ENCODE data around the gene SHB.
A peak's percentile ranks its signal among the peaks of the same experiment; 100 is the strongest.

SHB gene

GRCh38 chr9:37943345-37944265 lies 125.4 kb downstream of the SHB start:
- Histone ChIP-seq H3K9me3 (ENCODE audit: control insufficient read depth, insufficient read depth, low read length) (no peaks in the 10 kb centered on the region), H3K27ac (ENCODE audit: low read depth, low read length) (no peak overlapping the region), H3K4me1 (ENCODE audit: control insufficient read depth, insufficient read depth, low read length) (peaks cover 15% of the 10 kb centered on the region; the same call in 1 of the 2 replicates), H3K9ac (ENCODE audit: low read depth, low read length) (no peak overlapping the region), H3K36me3 (ENCODE audit: control insufficient read depth, insufficient read depth, low read length) (peaks cover 26% of the 10 kb centered on the region), H3K27me3 (ENCODE audit: control insufficient read depth, insufficient read depth, low read length) (no peaks in the 10 kb centered on the region), H3K4me3 (ENCODE audit: low read depth, low read length) (no peak overlapping the region)

GRCh38 chr9:37942621-37943344 lies 126.2 kb downstream of the SHB start:
- no peak overlapping the region for H3K4me3 ChIP-seq (ENCODE audit: low read depth, low read length)
- peaks cover 18% of the 10 kb centered on the region for H3K36me3 ChIP-seq (ENCODE audit: control insufficient read depth, insufficient read depth, low read length)
- H3K9ac ChIP-seq (ENCODE audit: low read depth, low read length): no peak overlapping the region
- no peaks in the 10 kb centered on the region for H3K27me3 ChIP-seq (ENCODE audit: control insufficient read depth, insufficient read depth, low read length)
- peaks cover 15% of the 10 kb centered on the region; the same call in 1 of the 2 replicates for H3K4me1 ChIP-seq (ENCODE audit: control insufficient read depth, insufficient read depth, low read length)
- H3K27ac ChIP-seq (ENCODE audit: low read depth, low read length): no peak overlapping the region
- no peaks in the 10 kb centered on the region for H3K9me3 ChIP-seq (ENCODE audit: control insufficient read depth, insufficient read depth, low read length)

GRCh38 chr9:37941253-37941652 lies 127.8 kb downstream of the SHB start:
- H3K4me3 ChIP-seq (ENCODE audit: low read depth, low read length): no peak overlapping the region
- H3K27me3 ChIP-seq (ENCODE audit: control insufficient read depth, insufficient read depth, low read length): no peaks in the 10 kb centered on the region
- peaks cover 15% of the 10 kb centered on the region; the same call in 1 of the 2 replicates for H3K4me1 ChIP-seq (ENCODE audit: control insufficient read depth, insufficient read depth, low read length)
- no peak overlapping the region for H3K27ac ChIP-seq (ENCODE audit: low read depth, low read length)
- no peak overlapping the region for H3K9ac ChIP-seq (ENCODE audit: low read depth, low read length)
- peaks cover 5% of the 10 kb centered on the region; the same call in 1 of the 2 replicates for H3K36me3 ChIP-seq (ENCODE audit: control insufficient read depth, insufficient read depth, low read length)
- no peaks in the 10 kb centered on the region for H3K9me3 ChIP-seq (ENCODE audit: control insufficient read depth, insufficient read depth, low read length)

GRCh38 chr9:37939575-37940095 lies 129.4 kb downstream of the SHB start:
- Histone ChIP-seq H3K9me3 (ENCODE audit: control insufficient read depth, insufficient read depth, low read length) (no peaks in the 10 kb centered on the region), H3K27ac (ENCODE audit: low read depth, low read length) (no peak overlapping the region), H3K4me3 (ENCODE audit: low read depth, low read length) (no peak overlapping the region), H3K4me1 (ENCODE audit: control insufficient read depth, insufficient read depth, low read length) (peaks cover 8% of the 10 kb centered on the region; the same call in 1 of the 2 replicates), H3K9ac (ENCODE audit: low read depth, low read length) (no peak overlapping the region), H3K36me3 (ENCODE audit: control insufficient read depth, insufficient read depth, low read length) (no peaks in the 10 kb centered on the region), H3K27me3 (ENCODE audit: control insufficient read depth, insufficient read depth, low read length) (no peaks in the 10 kb centered on the region)

- Histone ChIP-seq H3K36me3 (ENCODE audit: control insufficient read depth, insufficient read depth, low read length) (no peaks in the 10 kb centered on the region), H3K4me3 (ENCODE audit: low read depth, low read length) (no peak overlapping the region), H3K9me3 (ENCODE audit: control insufficient read depth, insufficient read depth, low read length) (no peaks in the 10 kb centered on the region), H3K27me3 (ENCODE audit: control insufficient read depth, insufficient read depth, low read length) (no peaks in the 10 kb centered on the region), H3K27ac (ENCODE audit: low read depth, low read length) (peak overlapping the region; percentile 50), H3K9ac (ENCODE audit: low read depth, low read length) (no peak overlapping the region), H3K4me1 (ENCODE audit: control insufficient read depth, insufficient read depth, low read length) (peaks cover 3% of the 10 kb centered on the region; the same call in 1 of the 2 replicates)
These were observed 130.7 kb downstream of the SHB start for GRCh38 chr9:37938121-37938891.

GRCh38 chr9:37937366-37937765 lies 131.7 kb downstream of the SHB start:
- Histone ChIP-seq H3K4me3 (ENCODE audit: low read depth, low read length) (no peak overlapping the region), H3K27me3 (ENCODE audit: control insufficient read depth, insufficient read depth, low read length) (no peaks in the 10 kb centered on the region), H3K36me3 (ENCODE audit: control insufficient read depth, insufficient read depth, low read length) (no peaks in the 10 kb centered on the region), H3K9me3 (ENCODE audit: control insufficient read depth, insufficient read depth, low read length) (no peaks in the 10 kb centered on the region), H3K4me1 (ENCODE audit: control insufficient read depth, insufficient read depth, low read length) (no peaks in the 10 kb centered on the region), H3K27ac (ENCODE audit: low read depth, low read length) (no peak overlapping the region), H3K9ac (ENCODE audit: low read depth, low read length) (no peak overlapping the region)

GRCh38 chr9:37936965-37937364 lies 132.1 kb downstream of the SHB start:
- H3K27me3 ChIP-seq (ENCODE audit: control insufficient read depth, insufficient read depth, low read length): no peaks in the 10 kb centered on the region
- no peak overlapping the region for H3K4me3 ChIP-seq (ENCODE audit: low read depth, low read length)
- H3K27ac ChIP-seq (ENCODE audit: low read depth, low read length): no peak overlapping the region
- H3K9ac ChIP-seq (ENCODE audit: low read depth, low read length): no peak overlapping the region
- no peaks in the 10 kb centered on the region for H3K9me3 ChIP-seq (ENCODE audit: control insufficient read depth, insufficient read depth, low read length)
- no peaks in the 10 kb centered on the region for H3K36me3 ChIP-seq (ENCODE audit: control insufficient read depth, insufficient read depth, low read length)
- H3K4me1 ChIP-seq (ENCODE audit: control insufficient read depth, insufficient read depth, low read length): no peaks in the 10 kb centered on the region

- H3K4me1 ChIP-seq (ENCODE audit: control insufficient read depth, insufficient read depth, low read length): no peaks in the 10 kb centered on the region
- H3K36me3 ChIP-seq (ENCODE audit: control insufficient read depth, insufficient read depth, low read length): no peaks in the 10 kb centered on the region
- no peak overlapping the region for H3K9ac ChIP-seq (ENCODE audit: low read depth, low read length)
- H3K4me3 ChIP-seq (ENCODE audit: low read depth, low read length): no peak overlapping the region
- no peaks in the 10 kb centered on the region for H3K9me3 ChIP-seq (ENCODE audit: control insufficient read depth, insufficient read depth, low read length)
- H3K27ac ChIP-seq (ENCODE audit: low read depth, low read length): no peak overlapping the region
- H3K27me3 ChIP-seq (ENCODE audit: control insufficient read depth, insufficient read depth, low read length): no peaks in the 10 kb centered on the region
These were observed 132.7 kb downstream of the SHB start for GRCh38 chr9:37936376-37936775.

- no peaks in the 10 kb centered on the region for H3K27me3 ChIP-seq (ENCODE audit: control insufficient read depth, insufficient read depth, low read length)
- H3K4me1 ChIP-seq (ENCODE audit: control insufficient read depth, insufficient read depth, low read length): no peaks in the 10 kb centered on the region
- H3K27ac ChIP-seq (ENCODE audit: low read depth, low read length): no peak overlapping the region
- H3K4me3 ChIP-seq (ENCODE audit: low read depth, low read length): no peak overlapping the region
- H3K9ac ChIP-seq (ENCODE audit: low read depth, low read length): no peak overlapping the region
- H3K9me3 ChIP-seq (ENCODE audit: control insufficient read depth, insufficient read depth, low read length): no peaks in the 10 kb centered on the region
- no peaks in the 10 kb centered on the region for H3K36me3 ChIP-seq (ENCODE audit: control insufficient read depth, insufficient read depth, low read length)
These were observed 133.9 kb downstream of the SHB start for GRCh38 chr9:37935096-37935495.

GRCh38 chr9:37931592-37931991 lies 137.4 kb downstream of the SHB start:
- no peaks in the 10 kb centered on the region for H3K4me1 ChIP-seq (ENCODE audit: control insufficient read depth, insufficient read depth, low read length)
- no peaks in the 10 kb centered on the region for H3K9me3 ChIP-seq (ENCODE audit: control insufficient read depth, insufficient read depth, low read length)
- H3K27me3 ChIP-seq (ENCODE audit: control insufficient read depth, insufficient read depth, low read length): no peaks in the 10 kb centered on the region
- H3K27ac ChIP-seq (ENCODE audit: low read depth, low read length): no peak overlapping the region
- H3K4me3 ChIP-seq (ENCODE audit: low read depth, low read length): no peak overlapping the region
- no peaks in the 10 kb centered on the region for H3K36me3 ChIP-seq (ENCODE audit: control insufficient read depth, insufficient read depth, low read length)
- H3K9ac ChIP-seq (ENCODE audit: low read depth, low read length): no peak overlapping the region

All from HUES48 (cell line).